Astrocyte of the spinal cord (primary cell): ENCODE results near the gene CCDC187.

Experiments
- DNase-seq: peaks from one replicate; pipeline ENCODE4 v3.0.0; 2011; ENCODE audit warnings: low read depth, low spot score
- H3K4me3 ChIP-seq: 2 replicates; pipeline ENCODE4 v1.5.1; 2011; ENCODE audit warnings: low read depth, mild to moderate bottlenecking, low read length, moderate library complexity
- in situ Hi-C: cut with HindIII; loops from 2 replicates; pipeline ENCODE4 v1.10.0; 2017; ENCODE audit warnings: low sequenced_read_pairs
- TF ChIP-seq, protein P1 (sequence below): IDR thresholded peaks from 2 replicates; pipeline ENCODE4 v1.5.1; 2012; ENCODE audit warnings: low read depth, mild to moderate bottlenecking, low read length, inconsistent platforms

Gene CCDC187

DNA sequence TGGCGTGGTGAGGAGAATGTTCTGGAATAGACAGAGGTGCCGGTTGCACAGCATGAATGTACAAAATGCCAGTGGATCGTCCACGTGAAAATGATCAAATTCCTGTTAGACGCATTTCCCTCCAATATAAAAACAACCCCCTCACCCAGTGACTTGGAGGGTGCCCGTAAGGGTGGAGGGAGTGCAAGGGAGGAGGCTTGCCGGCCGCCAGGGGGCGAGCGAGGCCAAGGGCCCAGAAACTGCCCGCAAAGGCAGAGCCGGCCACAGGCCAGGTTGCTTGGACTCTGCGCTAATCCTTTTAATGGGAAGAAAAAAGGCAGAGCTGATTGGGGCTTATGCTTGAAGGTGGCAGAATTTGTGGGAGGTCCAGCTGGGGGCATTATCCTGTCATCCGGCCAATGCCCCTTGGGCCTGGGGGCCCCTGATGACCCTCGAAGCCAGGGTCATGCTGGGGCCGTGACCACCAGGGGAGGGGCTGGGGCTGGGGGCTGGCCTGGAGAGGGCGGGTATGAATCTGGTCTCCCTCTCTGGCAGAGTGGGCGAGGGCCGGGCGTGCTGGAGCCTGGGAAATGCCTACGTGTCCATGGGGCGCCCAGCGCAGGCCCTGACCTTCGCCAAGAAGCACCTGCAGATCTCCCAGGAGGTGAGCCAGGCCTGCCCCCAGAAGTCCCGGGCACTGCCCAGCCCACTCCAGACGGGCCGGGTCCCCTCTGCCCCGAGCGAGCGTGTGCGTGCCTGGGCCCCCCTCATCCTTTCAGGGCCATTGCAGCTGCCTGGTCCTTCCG, 35.5 kb upstream of the CCDC187 start:
- in situ Hi-C loops: no loop called here
- TF ChIP-seq, protein P1, sequence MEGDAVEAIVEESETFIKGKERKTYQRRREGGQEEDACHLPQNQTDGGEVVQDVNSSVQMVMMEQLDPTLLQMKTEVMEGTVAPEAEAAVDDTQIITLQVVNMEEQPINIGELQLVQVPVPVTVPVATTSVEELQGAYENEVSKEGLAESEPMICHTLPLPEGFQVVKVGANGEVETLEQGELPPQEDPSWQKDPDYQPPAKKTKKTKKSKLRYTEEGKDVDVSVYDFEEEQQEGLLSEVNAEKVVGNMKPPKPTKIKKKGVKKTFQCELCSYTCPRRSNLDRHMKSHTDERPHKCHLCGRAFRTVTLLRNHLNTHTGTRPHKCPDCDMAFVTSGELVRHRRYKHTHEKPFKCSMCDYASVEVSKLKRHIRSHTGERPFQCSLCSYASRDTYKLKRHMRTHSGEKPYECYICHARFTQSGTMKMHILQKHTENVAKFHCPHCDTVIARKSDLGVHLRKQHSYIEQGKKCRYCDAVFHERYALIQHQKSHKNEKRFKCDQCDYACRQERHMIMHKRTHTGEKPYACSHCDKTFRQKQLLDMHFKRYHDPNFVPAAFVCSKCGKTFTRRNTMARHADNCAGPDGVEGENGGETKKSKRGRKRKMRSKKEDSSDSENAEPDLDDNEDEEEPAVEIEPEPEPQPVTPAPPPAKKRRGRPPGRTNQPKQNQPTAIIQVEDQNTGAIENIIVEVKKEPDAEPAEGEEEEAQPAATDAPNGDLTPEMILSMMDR: peak; percentile 94
- H3K4me3 ChIP-seq: no peak overlapping the region
- DNase-seq: peak; percentile 59

DNA sequence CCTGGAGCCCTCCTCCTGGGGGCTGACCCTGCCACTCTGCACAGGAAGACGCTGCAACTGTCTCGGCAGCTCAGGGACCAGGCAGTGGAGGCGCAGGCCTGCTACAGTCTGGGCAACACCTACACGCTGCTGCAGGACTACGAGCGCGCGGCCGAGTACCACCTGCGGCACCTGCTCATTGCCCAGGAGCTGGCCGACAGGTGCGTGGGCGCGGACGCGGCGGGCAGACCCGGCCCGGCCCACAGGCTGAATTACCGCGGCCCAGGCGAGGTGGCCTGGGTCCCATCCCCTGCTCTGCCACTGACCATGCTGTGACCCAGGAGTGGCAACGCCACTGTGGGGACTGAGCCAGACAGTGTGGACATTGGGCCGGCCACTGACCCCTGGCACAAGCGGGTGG, 34.6 kb upstream of the CCDC187 start:
- no peak for DNase-seq
- H3K4me3 ChIP-seq: no peak overlapping the region
- in situ Hi-C loops: no loop called here
- TF ChIP-seq, protein P1: no peak

DNA sequence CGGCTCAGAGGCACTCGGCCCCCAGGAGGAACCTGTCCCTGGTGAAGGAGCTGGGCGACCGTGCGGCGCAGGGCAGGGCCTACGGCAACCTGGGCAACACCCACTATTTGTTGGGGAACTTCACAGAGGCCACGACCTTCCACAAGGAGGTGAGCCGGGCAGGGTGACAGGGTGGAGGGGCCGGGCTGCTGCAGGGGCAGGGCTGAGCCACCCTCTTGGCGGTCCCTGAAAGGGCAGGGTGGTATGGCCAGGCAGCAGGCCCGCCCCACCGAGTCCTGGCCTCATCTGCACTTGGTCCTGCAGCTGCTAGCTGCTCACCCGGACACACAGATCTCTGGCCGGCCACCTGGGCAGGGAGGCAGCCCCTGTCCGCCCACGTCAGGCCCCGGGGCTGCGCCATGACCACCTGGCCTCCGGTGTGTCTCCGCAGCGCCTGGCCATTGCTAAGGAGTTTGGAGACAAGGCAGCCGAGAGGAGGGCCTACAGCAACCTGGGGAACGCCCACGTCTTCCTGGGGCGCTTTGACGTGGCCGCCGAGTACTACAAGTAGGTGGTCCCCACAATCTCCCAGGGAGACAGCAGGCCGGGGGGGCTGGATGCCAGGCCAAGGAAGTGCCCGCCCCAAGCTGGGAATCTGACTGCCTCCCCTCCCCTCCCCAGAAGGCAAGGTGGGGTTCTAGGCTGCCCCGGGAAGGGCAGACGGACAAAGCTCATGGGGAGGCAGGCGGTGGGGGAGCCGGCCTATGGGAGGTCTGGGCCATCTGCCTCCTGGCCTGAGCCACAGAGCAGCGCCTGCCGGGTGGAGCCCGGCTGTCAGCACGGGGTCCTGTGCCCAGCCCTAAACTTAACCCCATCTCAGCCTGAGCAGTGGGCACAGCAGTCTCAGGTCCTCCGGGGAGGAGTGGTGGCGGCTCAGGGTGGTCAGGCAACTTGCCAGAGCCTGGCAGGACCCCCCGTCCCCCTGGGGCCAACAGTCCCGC, 33.8 kb upstream of the CCDC187 start:
- H3K4me3 ChIP-seq: no peak overlapping the region
- in situ Hi-C loops: no loop called here
- TF ChIP-seq, protein P1: no peak
- DNase-seq: no peak

DNA sequence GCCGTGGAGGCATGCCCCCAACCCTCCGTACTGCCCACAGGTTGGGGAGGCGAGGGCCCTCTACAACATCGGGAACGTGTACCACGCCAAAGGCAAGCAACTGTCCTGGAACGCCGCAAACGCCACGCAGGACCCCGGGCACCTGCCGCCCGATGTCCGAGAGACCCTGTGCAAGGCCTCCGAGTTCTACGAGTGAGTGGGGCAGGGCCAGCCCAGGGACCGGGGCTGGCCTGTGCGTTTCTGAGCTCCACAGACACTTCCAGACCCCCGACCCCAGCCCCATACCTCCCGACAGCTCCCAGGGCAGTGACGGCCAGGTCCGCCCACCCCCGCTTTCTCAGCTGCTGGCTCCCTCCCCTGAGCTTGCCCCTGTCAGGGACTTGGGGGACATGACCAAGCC, 33.0 kb upstream of the CCDC187 start:
- no peak for DNase-seq
- in situ Hi-C loops: no loop called here
- no peak overlapping the region for H3K4me3 ChIP-seq
- TF ChIP-seq, protein P1: no peak

DNA sequence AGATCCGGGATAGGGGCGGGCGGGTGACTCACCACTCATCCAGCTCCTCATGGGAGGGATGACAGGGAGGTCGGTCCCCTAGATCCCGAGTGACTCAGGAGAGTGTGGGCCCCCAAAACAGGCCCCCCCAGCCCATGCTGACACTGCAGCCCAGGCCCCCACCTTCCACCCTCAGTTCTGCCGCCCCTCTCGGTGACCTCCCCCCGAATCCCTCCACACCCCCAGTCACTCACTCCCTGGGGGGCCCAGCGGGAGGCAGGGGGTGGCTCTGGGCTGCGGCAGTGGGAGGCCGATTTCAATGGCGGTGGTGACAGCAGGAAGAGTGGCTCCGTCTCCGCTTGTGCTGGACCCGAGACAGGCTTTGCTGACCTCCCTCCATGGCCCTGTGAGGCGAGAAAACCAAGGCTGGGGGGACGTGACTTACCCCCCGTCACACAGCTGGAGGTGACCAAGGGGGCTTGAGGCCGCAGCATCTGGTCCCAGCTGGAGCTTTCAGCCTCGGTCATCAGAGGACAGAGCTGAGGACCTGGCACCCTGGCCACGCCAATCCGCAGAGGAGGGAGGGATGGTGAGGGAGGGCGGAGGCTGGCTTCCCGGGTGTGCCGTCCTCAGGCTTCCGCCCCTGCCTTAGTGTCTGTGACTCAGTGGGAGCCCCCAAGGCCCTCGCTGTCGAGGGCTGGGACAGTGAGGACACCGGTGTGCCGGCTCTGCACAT, 32.4 kb upstream of the CCDC187 start:
- no peak for DNase-seq
- H3K4me3 ChIP-seq: no peak overlapping the region
- in situ Hi-C loops: no loop called here
- TF ChIP-seq, protein P1: no peak

DNA sequence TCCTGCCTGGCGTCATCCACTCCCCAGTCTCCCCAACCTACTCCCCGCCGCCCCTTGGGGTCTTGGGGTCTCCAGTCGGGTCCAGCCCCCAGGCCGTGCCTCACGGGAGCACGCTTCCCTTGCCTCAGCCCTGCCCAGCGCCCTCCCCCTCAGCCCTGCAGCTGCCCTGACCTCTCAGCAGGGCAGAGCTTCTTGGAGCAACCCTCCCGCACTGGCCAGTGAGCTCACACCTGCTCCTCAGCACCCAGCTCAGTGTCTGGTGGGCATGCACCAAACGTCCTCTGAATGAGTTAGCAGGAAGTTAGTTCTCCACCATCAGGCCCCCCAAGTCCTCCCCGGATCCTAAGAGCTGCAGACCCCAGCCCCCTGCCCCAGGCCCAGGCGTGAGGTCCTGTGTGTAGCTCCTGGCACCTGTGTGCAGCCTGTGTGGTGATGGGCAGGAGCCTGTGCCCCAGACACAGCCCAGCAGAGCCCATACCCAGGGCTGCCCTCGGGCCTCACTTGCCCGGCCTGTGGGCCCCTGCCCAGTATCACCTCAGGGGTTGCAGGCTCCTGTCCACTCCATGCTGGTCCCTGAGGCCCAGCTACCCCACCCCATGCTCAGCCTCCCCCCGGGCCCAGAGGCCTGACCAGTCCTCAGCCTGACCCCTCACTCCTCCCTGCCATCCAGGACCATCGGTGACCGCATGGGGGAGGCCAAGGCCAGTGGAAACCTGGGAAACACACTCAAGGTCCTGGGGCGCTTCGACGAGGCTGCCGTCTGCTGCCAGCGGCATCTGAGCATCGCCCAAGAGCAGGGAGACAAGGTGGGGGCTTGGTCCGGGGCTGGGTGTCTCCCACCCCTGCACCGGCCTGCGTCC, 31.6 kb upstream of the CCDC187 start:
- in situ Hi-C loops: no loop called here
- TF ChIP-seq, protein P1: no peak

More for the DNA sequence above, 31.6 kb upstream of the CCDC187 start:
- no peak overlapping the region for H3K4me3 ChIP-seq
- DNase-seq: peak; percentile 25
